HCEC 1CT (cell line): Measurements from ENCODE around the gene KIAA0040.
"Not testable (repeated sequence)": the region's sequence is repeated elsewhere in the genome, so short reads cannot be mapped to it uniquely, and the experiment has no call there.

Source experiments
- DNase-seq: peaks from one replicate; pipeline ENCODE4 v3.0.0-alpha.2; 2017

KIAA0040 gene

DNA sequence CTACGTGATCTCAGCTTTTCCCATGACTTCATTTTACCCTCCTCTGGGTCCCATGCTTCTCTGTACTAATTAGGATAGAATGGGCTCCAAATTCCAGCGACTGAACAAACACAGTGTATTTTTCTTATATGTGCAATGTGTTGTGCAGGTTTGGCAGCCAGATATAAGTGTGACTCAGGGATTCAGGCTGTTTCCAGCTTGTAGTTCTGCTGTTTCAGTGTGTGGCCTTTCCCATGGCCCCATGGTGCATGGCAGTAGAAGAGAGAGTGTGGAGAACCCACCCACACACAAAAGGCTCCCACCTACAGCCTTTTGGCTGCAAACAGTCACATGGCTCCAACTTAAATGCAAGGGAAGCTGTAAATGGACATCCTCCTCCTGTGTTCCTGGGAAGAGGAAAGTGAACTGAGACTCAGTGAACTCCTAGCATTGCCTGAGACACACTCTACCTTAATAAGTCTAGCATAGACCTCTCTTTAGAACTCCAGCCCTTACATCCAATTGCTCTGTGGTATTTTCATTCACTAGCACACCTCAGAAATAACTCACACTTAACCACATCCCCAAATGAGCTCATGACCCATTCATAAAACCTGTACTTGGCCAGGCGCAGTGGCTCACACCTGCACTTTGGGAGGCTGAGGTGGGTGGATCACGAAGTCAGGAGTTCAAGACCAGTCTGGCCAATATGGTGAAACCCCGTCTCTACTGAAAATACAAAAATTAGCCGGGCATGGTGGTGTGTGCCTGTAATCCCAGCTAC, 58.7 kb downstream of the KIAA0040 start:
- DNase-seq = no peak

DNA sequence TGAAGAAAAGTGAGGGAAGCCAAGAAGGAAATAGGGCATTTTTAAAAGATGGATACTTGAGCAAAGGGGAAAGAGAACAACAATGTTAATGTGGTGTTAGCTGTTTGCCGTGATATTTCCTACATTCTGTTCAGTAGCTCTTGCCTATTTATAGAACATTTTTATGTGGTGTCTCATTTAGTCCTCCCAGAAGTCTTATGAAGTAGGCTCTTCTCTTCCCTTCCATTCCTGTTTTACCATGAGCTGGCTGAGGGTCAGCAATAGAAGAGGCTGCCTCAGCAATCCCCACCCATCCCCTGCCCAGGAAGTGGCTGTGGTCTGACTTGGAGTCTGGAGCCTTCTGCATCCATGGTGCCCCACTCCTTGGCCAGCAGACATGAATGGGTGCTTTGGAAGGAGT, 60.1 kb downstream of the KIAA0040 start:
- peak; percentile 6 for DNase-seq

DNA sequence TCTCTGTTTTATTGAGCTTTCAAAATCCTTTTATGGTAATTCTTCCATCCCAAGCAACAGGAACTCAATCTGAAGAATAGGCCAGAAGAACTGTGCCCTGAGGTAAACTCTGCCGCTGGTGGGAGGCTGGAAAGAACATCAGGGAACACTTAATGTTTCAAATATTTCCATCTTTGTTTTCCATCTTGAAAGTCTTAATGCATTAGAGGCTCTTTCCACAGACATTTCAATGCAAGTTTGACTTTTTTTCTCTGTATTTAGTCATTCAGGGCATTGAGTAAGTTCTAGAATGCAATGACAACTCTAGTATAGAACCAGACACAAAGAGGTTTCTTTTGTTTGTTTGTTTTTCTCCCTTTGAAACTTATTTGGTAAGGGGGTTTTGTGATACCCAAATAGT, 61.5 kb downstream of the KIAA0040 start:
- DNase-seq = no peak

DNA sequence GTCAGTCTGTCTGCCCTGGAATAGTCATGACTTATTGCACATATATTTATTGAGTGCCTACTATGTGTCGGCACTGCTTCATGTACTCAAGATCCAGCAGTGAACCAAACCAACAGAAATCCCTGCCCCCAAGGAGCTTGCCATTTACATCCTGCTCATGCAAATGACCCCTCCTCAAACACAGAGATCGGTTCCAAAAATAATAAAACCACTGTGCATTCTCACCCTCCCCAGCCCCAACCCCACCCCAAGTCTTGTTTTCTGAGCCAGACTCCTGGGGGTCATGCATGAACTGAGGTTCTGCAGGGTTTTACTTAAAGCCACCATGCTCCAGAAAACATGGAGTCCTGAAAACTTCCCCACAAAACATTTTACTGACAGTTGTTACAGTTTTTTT, 61.9 kb downstream of the KIAA0040 start:
- no peak for DNase-seq

DNA sequence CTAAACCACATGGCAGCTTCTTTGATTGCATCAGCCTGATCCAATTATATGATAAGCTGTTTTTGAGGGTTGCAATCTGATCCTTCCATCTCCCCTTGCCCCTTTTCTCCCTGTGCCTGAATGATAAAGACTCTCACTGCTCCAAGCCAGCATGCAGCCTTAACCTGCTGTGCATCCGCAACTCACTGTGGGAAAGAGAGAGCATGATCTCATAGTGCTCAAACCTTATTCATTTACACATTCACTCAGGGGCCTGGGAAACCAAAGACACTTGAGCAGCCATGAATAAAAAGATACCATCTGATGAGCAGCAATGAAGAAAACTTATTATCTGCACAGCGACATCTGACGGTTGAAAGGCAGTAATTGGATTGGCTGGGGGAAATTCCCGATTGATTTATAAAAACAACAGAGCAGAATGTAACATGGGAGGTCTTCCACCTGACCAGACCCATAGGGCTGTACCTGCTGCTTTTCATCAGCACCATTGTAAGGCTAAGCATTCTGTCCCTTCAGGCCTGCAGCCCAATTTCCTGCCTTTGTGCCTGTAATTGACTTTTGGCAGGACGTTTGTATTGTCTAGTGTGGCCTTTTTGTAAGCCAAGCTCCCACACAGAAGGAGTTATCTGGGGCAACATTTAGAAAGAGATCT, 62.5 kb downstream of the KIAA0040 start:
- DNase-seq = no peak

DNA sequence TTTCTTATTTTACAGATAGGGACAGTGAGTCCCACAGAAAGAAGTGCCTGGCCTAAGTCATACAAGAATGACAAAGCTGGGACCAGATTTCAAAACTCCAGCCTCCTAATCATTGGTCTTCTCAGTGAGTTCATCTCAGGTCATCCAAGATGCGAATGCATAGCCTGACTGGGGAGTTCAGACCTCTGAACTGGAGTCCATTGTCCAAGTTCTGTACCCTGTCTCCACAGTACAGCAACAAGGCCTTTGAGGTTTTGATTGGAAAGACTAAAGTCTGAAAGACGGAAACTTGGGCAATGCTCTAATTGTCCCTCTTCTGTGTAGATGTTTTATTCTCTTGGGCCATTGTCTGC, 63.0 kb downstream of the KIAA0040 start:
- no peak for DNase-seq

DNA sequence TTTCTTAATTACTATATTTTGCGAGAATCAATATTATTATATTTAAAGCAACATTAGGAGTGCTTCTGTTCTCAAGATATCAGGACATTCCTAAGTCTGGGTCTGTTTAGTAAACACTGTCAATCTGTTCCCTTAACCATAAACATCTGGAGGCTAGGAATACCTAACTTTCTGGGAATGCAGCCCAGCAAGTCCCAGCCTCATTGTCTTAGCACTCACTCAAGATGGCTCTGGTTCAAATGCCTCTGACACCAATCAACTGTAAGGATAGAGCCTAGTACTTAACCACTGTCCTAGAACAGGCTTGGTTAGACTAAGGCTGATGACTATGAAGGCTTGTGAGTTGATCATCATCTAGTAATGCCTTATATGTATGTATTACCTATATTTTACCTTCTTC, 63.4 kb downstream of the KIAA0040 start:
- peak; percentile 3 for DNase-seq

DNA sequence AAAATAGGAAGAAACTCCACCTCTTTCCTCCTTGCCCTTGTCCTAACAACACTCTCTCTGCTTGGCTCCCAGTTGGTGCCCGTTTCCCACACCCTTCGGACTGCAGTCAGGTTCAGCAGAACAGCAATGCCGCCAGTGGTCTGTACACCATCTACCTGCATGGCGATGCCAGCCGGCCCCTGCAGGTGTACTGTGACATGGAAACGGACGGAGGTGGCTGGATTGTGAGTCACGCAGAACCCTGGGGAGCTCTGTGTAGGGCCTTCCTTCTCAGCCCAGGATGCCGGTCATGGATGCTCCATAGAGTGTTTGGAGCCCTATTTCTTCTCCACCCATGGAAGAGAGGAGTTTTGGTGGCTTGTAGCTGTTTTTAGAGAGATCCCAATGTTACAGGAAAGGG, 64.1 kb downstream of the KIAA0040 start:
- no peak for DNase-seq

DNA sequence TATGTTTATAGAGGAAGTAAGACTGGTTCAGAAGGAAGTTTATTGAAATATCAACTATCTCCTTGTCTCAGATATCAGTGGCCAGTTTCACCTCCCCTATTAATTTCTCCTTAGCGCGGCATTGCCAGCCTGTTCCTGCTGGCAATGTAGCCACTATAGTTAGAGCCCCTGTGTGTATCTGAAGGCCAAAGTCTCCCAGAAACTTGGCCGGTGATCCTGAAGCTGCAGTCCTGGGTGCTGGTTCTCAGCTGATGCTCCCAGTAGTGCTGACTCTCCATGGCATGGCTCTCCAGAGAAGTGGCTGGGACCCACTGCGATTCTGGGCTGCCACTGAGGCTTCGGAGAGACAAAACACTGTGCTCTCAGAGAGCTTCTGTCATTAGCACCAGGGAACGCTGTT, 65.0 kb downstream of the KIAA0040 start:
- DNase-seq = no peak

DNA sequence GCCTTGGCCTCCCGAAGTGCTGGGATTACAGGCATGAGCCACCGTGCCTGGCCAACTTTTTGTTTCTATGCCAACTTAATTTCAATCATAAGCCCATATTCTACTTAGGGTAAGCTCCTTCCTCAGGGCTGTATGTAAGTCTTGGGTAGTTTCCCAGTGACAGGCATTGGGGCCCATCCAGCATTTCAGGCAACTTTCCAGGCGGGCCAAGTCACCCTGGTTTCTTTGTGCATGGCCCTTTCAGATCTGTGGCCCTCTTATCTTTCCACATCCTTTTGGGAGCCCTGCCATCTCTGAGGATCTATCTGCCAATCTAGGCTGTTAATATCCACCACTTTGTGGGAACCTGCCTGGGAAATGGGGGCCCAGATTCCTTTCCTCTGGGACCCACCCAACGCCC, 66.2 kb downstream of the KIAA0040 start:
- no peak for DNase-seq

DNA sequence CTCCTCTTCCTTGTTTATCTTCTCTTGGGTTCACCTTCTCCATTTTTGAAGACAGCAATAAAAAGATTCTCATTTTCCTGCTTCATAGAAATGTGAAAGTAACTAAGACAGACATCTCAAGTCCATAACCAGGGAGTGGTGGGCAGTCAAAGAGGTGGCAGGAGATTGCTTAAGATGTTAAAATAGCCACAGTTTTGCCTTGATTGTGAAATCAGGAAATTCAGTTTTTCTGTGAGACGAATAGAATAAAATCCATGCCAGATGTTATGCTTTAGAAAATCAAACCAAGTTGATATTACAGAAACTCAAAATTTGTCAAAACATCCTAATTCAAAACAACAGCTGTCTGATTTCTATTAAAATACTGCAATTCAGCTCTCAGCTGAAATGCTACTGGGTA, 67.7 kb downstream of the KIAA0040 start:
- no peak for DNase-seq

DNA sequence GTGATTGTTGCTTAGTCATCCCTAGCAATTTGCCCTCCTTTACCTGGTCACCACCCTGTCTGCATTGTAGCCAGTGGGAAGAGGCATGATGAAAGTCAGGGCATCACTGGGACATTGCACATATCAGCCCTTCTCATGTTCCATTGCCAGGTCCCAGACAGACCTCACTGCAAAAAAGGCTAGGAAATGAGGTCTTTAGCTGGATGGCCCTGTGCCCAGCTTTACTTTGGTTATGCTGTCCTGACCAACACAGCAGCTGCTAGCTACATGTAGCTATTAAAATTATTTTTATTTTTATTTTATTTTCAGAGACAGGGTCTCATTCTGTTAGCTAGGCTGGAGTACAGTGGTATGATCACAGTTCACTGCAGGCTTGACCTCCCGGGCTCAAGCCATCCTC, 72.1 kb downstream of the KIAA0040 start:
- no peak for DNase-seq

DNA sequence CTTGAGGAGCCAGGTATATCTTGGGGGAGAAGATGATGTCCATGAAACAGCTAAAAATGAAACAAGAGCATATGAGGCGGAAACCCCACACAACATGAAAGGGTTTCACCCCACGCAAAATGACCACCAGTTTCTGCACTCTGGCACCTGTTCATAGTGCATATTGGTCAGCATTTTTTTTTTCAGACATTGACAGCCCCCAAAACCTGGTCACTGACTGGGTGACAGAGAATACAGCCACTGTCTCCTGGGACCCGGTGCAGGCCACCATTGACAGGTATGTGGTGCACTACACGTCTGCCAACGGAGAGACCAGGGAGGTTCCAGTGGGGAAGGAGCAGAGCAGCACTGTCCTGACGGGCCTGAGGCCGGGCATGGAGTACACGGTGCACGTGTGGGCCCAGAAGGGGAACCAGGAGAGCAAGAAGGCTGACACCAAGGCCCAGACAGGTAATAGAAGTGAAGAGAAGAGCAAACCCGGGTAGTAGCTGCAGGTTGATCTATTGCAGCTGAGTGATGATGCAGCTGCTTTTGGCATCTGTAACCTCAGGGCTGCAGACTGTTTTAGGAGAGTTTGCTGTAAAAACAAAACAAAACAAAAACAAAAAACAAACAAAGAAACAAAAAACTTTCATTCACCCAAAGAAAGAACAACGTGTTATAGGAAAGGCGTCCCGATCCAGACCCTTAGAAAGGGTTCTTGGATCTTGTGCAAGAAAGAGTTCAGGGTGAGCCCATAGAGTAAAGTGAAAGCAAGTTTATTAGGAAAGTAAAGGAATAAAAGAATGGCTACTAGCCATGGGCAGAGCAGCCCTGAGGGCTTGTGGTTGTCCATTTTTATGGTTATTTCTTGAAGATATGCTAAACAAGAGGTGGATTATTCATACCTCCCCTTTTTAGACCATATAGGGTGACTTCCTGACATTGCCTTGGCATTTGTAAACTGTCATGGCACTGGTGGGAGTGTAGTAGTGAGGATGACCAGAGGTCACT, 73.9 kb downstream of the KIAA0040 start:
- no peak for DNase-seq

DNA sequence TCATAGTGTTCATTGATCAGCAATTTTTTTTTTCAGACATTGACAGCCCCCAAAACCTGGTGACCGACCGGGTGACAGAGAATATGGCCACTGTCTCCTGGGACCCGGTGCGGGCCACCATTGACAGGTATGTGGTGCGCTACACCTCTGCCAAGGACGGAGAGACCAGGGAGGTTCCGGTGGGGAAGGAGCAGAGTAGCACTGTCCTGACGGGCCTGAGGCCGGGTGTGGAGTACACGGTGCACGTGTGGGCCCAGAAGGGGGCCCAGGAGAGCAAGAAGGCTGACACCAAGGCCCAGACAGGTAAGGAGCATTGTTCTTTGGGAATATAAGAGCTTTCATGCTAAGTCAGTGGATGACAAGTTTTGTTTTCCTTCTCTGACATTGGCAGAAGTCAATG, 75.7 kb downstream of the KIAA0040 start:
- no peak for DNase-seq

DNA sequence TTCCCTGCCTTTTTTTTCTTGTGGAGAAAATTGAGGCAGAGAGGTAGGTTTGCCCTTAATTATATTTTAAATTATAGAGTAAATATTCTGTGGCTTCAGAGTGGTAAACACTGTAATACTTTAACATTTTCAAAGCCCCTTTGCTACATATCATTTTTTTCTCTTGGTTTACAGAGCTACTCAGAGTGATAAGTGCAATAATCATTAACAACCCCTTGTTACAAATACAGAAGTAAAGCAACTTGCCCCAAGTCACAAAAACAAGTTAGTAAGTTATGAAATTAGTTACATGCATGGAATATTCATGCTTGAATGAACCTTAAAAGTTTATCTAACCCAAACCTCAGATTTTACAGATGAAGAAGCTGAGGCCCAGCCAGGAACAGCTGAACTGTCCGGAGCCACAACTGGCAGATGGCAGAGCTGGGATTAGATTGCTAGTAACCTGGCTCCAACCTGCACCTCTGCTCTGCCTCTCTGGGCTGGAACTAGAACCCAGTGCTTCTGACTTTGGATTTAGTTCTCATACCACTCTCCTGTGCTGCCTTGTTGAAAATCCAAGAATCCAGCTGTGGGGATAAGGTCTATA, 76.3 kb downstream of the KIAA0040 start:
- DNase-seq = no peak

DNA sequence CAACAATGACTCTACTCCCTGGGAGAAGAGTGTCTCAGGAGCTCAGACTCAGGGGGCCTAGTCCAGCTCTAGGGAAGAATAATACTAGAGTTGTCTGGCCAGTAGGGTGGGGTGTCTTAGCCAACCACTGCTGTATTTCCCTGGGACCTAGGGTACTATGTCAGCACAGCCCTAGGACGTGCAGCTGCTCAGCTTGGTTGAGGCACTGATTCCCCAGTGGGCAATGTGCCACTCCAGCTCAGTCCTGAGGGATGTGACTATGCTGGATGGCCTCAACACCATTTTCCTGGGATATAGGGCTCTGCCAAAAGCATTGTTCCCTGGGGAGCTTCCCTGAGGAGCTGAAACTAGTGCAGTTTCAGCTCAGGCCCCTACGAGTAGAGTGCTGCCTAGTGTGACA, 77.6 kb downstream of the KIAA0040 start:
- DNase-seq = no peak

DNA sequence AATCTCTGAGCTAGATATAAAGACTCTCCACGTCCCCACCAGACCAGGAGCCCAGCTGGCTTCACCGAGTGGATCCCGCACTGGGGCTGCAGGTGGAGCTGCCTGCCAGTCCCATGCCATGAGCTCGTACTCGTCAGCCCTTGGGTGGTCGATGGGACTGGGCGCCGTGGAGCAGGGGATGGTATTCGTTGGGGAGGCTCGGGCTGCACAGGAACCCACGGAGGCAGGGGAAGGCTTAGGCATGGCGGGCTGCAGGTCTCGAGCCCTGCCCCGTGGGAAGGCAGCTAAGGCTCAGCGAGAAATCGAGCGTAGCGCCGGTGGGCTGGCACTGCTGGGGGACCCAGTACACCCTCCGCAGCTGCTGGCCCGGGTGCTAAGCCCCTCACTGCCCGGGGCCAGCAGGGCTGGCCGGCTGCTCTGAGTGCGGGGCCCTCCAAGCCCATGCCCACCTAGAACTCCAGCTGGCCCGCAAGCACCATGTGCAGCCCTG, 84.2 kb downstream of the KIAA0040 start:
- DNase-seq = not testable (repeated sequence)
